Measurements from ENCODE around the gene NTRK3.

The NTRK3 gene

DNA sequence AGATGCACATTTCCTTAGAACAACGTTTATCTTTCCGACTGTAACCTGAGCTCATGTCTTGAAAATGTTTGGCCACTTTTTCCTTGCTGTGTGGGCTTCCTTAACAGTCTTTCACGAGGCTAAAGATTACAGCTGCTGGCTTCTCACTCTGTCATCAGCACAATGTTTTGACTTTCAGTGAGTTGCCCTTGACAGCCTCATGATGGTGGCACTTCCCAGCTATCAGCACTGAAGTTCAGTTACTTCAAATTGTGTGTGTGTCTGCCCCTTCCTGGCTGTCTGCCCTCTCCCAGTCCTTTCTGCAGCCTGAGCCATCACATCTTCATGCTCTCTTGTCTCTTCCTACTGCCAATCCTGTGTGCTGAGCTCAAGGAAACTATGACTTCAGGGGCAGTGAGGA is 152.2 kb downstream of the NTRK3 start:
- TF ChIP-seq, protein P1, sequence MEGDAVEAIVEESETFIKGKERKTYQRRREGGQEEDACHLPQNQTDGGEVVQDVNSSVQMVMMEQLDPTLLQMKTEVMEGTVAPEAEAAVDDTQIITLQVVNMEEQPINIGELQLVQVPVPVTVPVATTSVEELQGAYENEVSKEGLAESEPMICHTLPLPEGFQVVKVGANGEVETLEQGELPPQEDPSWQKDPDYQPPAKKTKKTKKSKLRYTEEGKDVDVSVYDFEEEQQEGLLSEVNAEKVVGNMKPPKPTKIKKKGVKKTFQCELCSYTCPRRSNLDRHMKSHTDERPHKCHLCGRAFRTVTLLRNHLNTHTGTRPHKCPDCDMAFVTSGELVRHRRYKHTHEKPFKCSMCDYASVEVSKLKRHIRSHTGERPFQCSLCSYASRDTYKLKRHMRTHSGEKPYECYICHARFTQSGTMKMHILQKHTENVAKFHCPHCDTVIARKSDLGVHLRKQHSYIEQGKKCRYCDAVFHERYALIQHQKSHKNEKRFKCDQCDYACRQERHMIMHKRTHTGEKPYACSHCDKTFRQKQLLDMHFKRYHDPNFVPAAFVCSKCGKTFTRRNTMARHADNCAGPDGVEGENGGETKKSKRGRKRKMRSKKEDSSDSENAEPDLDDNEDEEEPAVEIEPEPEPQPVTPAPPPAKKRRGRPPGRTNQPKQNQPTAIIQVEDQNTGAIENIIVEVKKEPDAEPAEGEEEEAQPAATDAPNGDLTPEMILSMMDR (conservative IDR thresholded peaks at IDR 0.05; ENCODE audit: control insufficient read depth, insufficient read depth, low read depth, low read length): no peak
- no peak for DNase-seq (ENCODE audit: low read depth)
- no peak overlapping the region for H3K4me3 ChIP-seq (ENCODE audit: control insufficient read depth, low read depth, low read length)

DNA sequence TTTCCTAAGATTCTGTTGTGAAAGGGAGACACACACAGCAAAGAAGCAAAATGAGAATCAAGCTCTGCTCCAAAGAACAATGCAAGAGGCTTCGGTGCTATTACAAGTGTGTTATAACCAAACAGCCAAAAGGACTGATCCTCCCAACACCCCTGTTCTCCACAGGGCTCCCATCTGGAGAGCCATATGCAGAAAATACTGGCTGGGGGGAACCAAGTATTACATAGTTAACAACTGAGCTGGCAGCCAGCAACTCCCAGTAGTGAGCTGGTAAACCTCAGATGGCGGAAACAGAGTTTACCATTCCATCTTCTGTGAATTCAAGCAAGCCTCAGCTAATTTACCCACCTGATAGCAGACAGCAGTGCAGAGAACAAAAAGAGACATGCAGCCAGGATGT is 156.4 kb downstream of the NTRK3 start:
- no peak for DNase-seq (ENCODE audit: low read depth)
- H3K4me3 ChIP-seq (ENCODE audit: control insufficient read depth, low read depth, low read length): no peak overlapping the region
- TF ChIP-seq, protein P1 (conservative IDR thresholded peaks at IDR 0.05; ENCODE audit: control insufficient read depth, insufficient read depth, low read depth, low read length): no peak

DNA sequence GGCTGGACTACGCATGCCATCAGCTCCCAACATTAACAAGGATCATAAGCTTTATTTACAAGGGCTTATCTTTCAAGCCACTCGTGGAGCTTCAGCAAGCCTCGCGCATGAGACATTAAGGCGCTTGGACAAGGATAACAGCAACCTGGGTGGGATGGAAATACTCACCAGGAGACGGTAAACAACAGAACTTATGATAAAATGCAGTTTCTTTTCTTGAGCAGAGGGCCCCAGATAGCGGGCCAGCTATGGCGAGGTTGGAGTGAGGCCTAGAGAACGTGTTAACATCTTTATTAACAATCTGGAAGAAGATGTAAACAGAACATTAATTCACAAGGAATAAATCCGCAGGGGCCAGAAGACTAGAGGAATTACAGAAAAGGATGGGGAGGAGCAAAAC is 158.2 kb downstream of the NTRK3 start:
- no peak for DNase-seq (ENCODE audit: low read depth)
- H3K4me3 ChIP-seq (ENCODE audit: control insufficient read depth, low read depth, low read length): no peak overlapping the region
- TF ChIP-seq, protein P1 (conservative IDR thresholded peaks at IDR 0.05; ENCODE audit: control insufficient read depth, insufficient read depth, low read depth, low read length): no peak

DNA sequence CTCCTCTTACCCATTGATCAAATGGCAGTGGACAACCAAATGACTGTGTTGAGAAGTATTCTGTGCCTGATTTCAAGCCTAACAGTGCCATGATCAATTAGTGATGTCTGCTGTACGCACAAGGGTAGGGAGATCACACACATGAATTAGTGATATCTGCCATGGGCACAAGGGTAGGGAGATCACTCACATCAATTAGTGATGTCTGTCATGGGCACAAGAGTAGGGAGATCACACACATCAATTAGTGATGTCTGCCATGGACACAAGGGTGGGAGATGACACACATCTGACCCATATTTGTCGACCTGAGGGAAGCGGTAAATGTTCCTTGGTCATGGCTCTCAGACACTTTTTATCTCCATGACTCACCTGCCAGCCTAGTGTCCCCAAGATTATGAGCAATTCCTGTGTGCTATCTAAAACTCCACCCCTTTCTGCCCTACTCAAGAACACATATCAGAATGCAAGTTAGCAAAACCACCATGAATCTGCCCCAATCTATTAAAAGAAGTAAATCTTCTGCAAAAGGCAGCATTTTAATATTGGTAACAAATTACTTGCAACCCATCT is 165.0 kb downstream of the NTRK3 start:
- TF ChIP-seq, protein P1 (conservative IDR thresholded peaks at IDR 0.05; ENCODE audit: control insufficient read depth, insufficient read depth, low read depth, low read length): no peak
- DNase-seq (ENCODE audit: low read depth): no peak
- H3K4me3 ChIP-seq (ENCODE audit: control insufficient read depth, low read depth, low read length): no peak overlapping the region

DNA sequence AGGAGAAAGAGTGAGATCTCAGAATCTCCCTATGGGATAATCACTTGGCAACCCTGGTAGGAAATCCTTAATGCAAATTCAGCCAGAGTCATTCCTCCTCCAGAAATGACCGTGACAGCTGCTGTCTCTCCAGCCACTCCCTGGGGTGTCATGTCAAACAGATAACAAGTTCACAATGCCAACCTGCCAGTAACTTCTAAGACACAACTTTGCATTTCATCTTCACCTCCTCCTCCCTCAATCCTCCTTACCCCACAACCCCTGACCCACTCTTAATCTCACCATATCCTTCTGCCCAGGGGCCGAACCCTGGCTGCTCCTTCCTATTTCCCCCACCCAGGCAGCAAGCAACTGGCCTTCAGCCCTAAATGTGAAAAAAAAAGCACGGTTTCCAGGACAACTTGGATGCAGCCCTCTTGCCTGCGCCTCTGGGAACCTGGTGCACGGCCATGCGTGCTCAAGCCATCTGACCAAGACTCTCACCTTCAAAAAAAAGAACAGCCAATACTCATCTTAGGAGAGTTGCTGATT is 166.0 kb downstream of the NTRK3 start:
- no peak overlapping the region for H3K4me3 ChIP-seq (ENCODE audit: control insufficient read depth, low read depth, low read length)
- no peak for DNase-seq (ENCODE audit: low read depth)
- TF ChIP-seq, protein P1 (conservative IDR thresholded peaks at IDR 0.05; ENCODE audit: control insufficient read depth, insufficient read depth, low read depth, low read length): no peak

DNA sequence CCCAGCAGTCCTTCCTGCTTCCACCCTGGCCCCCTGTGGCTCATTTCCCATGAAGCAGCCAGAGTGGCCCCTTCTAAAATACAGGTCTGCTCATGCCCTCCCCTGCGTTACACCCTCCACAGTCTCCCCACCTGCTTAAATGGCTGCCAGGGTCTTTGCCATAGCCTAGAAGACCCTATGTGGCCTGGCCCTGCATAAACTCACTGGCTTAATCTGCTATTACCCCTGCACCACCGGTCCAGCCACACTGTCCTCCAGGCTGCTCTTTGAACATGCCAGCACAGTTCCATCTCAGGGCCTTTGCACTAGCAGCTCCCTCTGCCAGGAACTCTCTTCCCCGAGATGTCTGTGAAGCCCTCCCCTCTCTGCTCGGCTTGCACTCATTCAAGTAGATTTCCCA is 166.8 kb downstream of the NTRK3 start:
- TF ChIP-seq, protein P1 (conservative IDR thresholded peaks at IDR 0.05; ENCODE audit: control insufficient read depth, insufficient read depth, low read depth, low read length): no peak
- H3K4me3 ChIP-seq (ENCODE audit: control insufficient read depth, low read depth, low read length): no peak overlapping the region
- DNase-seq (ENCODE audit: low read depth): no peak

All from fibroblast of mammary gland (primary cell).